HG03565 (cell line): ENCODE data around the gene ETNK1.

Source experiments
- ATAC-seq: cut with Tn5 transposase; IDR thresholded peaks from one replicate; pipeline ENCODE4 v1.9.1; 2021; ENCODE audit warnings: mild to moderate bottlenecking, moderate library complexity; ENCODE audit not compliant: unreplicated experiment

ETNK1 gene

DNA sequence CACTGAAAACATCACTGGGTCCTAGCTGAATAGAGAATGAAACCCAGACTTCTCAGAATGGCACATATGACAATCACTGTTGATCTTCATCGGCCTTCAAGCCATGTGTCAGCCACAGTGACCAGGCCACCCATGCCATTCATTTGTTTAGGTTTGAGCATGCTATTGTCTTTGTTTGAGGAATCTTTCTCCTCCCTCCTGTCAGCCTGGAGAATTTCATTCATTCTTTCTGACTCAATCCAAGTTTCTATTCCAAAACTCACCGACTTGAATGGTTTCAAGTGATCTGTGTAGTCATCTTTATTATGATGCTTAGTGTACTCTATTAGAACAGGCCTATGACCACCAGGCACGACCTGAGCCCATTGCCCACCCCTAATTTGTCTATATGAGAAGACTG is 106.3 kb downstream of the ETNK1 start:
- no peak for ATAC-seq

DNA sequence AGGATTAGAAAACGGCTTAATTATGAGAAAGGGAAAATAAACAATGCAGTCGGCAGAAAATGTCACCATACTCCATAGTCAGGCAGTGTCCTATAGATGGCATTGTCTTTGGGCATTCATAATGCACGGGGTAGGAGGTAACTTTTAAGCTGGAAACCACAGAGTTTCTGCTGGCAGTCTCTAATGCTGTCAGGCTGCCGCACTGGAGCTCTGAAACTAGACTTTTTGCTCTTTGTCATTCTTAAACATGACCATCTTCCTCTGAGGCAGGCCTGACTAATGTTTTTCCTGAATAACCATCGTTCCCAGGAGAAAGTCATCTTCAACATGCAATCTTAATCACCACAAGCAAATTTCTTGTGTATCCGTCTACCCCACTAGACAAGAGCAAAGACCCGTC is 108.8 kb downstream of the ETNK1 start:
- no peak for ATAC-seq

DNA sequence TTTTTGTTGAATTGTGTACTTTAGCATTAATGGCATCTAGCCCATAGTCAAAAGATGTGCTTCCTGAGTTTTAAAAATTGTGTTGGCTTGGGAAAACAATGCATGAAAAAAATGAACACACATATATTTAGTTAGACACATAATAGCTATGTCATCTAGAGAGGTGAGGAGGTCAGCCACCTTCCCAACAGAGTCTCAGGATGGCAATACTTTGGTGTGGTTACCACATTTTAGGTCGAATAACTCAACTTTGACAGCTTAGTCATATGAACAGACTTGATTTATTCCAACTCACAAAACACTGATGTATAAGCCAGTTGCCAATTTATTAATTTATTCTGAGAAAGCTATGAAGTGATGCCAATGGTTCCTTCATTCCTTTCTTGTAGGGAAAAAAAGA is 114.0 kb downstream of the ETNK1 start:
- ATAC-seq: no peak
